ENCODE results near the gene WASF3.
"Not testable (repeated sequence)": the region's sequence is repeated elsewhere in the genome, so short reads cannot be mapped to it uniquely, and the experiment has no call there.

Gene WASF3

DNA sequence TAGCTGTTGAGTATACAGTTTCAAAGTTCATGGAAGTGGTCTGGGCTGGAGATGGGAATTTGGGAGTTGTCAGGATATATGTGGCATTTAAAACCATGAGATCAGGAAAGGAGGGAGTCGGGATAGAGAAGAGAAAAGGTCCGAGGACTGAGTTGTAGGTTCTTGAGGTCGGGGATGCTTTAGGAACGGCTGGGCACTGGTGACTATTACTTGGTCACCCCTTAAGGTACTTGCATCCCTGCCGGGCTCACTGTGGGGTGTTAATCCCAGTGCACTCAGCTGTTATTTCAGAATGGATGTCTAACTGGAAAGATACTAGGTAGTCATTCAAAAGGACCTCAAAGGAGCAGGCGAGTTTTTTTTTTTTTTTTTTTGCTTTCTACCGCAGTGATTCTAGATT lies 34.2 kb downstream of the WASF3 start:
- no peak for DNase-seq

DNA sequence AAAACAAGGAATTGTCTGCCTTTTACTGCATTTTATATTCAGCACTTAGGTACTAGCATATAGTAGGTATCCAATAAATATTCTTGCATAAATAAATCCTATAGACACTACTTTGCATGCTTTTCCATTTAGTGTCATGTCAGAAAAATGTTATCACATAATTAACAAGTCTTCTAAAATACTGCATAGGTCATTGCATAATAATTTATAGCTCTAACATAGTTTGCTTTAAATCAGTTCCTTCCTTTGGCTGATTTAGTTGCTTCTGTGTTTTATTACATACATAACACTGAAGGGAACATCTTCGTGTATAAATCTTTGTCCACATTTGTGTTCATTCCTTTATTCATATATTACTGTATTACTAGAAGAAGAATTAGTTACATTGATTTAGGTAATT lies 36.2 kb downstream of the WASF3 start:
- DNase-seq = no peak

DNA sequence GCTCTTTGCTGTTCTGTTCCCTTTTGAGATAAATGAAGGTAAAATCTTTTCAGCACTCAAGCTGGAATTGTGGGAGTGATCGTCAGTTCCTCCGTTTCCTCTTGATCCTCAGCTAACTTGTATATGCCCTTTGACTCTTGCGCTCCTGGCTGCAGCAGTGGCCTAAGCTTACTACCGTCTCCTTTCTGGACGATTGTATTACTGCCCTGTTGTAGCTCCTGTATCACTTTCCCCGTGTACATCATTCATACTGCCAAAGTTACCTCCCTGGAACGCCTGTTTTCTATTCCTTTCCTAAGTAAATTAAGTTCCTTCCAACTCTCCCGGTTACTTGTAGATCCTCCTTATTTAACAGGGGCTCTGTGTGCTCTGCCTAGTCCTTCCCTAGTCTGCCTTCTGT lies 36.9 kb downstream of the WASF3 start:
- DNase-seq = no peak

DNA sequence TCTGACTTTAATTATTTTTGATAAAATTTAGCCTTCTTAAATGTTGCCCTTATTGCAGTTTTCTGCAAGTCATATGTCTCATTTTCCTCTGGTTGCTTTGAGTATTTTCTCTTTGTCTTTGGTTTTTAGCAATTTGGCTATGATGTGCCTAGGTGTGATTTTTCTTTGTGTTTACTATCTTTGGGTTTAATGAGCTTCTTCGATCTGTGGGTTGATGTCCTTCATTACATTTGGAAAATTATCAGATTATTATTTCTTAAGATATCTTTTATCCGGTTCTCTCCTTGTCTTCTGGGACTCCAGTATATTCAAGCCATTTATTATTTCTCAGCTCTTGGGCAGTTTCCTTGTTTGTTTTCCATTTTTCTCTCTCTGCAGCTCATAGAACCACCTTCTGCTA lies 39.0 kb downstream of the WASF3 start:
- no peak for DNase-seq

DNA sequence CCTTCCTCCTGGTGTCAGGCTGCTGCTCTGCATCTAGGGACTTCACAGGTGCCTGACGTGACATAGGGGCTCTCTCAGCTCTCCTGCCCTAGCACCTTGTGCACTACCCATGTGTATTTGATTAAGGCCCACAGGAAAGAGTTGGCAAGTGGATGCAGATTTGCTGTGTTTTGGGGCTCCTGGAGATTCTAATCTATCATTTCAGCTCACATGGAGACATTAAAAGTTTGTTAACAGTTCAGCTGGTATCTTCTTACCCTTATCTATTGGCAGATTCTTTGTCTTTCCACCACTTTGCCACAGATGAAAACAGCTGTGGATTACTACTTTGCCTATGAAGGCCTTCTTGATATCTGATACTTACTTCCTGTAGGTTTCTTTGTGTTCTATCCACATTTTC lies 41.9 kb downstream of the WASF3 start:
- no peak for DNase-seq

DNA sequence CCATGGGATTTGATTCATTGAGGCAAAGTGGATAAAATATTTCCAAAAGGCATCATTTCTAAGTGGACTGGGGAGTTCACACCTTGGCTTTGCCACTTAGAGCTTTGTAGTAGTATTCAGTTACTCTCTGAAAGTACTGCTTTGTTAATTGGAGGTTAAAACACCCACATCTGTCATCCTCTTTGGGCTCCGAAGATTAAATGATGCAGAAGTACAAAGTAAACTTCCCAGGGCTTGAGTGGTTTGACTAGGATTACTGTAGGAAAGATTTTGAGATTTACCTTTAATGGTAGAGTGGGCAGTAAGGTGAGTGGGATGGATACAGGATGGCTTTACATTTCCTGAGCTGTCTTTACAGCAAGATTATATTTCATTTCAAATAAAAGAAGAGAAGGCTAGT lies 42.4 kb downstream of the WASF3 start:
- no peak for DNase-seq

DNA sequence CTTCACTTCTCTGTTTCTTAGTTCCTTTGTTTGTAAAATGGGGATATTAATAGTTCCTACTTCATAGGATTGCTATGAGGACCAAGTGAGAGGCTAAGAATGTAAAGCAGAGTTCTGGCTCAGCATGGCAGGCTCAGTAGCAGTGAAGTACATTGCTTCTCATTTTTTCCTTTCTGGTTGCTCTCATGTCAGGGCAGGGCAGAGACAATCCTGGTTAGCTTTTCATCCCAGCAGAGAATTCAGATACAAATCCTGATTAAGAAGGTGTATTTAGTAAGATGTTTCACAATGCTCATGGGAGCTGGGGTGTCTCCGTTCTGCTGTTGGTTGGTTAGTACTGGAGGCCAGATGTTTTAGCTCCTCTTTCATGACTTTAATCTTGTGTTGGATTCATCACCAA lies 42.9 kb downstream of the WASF3 start:
- no peak for DNase-seq

DNA sequence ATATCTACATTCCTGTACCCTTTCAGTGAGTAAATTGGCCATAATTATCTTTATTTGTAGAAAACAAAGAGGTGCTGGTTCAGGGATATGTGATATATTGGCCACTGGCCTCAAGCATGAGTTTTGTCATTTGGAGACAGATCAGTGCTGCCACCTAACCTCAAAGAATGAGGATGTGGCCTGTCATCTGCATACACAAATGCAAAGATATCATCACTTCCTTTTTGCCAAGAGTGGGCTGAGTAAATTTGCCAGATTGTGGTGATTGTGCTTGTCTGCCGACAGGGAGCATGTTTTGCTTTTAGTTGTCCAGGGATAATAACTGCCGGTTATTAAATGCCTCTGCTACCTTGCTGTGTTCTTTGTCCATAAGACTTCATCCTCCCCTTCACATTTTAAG lies 44.2 kb downstream of the WASF3 start:
- DNase-seq = no peak

DNA sequence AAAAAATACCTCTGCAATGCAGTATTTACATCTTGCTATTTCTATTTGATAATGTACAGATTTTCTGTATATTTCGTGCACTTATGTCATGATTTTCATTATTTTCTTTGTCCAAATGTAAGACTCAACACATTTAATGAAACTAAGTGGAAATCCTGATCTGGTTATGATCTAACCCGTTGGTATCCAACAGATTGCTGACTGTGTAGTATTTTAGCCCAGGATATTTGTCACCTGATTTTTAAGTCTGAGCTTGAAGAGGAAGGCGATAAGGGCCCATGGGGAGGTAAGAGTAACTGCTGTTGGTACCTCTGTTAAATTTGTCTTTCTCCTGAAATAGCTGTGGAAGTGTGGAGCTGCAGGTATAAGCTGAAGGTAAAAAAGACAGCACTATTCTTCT lies 45.3 kb downstream of the WASF3 start:
- DNase-seq = no peak

DNA sequence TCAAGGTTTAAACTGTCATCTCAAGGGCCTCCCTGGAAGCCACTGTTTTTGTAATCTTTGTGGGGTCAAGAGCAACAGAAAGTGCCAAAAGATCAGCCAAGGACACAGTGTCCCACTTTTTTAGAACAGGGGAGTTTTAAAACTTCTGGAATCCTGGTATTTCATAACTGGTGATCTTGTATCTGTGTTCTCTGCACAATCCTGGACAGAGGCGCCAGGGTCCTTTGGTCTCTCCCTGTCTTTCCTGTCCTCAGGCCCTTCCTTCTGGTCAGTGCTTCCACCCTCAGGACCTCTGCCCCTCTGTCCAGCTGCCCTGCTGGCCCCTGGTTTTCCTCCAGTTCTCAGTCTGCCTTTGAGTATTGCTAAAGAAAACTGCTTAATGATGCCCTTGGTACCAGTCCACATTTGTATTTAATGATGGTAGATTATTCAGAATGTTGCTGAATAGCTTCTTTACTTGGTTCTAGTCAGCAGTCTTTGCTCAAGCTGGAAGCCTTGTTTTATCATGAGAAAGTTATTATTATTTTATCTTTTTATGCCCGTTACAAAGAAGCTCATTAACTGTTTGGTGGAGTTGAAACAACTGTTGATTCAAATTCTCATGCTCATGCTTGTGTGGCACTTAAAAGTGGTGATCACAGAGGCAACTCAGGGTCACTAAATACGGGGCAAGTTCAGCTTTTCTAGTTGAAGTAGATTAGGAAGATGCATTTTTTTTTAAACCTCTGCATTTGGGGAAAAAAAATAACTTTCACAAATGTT lies 47.5 kb downstream of the WASF3 start:
- no peak for DNase-seq

DNA sequence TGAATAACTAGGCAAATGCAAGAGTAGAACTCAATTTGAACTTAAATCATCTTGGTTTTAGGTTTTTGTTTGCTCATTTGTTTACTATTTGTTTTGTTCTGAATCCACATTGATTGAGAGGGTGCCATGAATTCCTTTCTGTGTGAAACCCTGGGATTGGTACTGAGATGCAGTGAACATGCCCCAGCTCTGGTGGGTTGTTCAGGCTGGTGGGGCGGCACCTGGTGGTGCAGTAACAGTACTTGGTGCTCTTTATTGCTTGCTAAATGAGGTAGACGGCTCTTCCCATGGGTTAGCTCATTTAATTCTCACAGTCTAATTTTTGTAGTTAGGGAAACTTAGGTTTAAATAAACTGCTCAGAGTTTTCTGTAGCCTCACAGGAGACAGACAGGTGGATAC lies 48.4 kb downstream of the WASF3 start:
- DNase-seq = no peak

DNA sequence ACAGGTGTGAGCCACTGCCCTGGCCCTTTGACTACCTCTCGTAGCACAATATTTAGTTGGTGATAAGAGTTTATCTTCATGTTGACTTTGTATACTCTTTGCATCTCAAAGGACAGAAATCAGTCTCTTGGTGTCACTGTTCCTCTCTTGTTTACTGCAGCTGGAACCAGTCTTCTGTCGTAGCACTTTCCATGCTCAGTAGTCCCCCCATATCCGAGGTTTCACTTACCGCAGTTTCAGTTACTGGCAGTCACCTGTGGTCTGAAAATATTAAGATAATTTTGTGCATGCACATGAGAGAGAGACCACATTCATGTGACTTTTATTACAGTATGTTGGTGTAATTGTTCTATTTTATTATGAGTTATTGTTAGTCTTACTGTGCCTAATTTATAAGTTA lies 49.1 kb downstream of the WASF3 start:
- no peak for DNase-seq

DNA sequence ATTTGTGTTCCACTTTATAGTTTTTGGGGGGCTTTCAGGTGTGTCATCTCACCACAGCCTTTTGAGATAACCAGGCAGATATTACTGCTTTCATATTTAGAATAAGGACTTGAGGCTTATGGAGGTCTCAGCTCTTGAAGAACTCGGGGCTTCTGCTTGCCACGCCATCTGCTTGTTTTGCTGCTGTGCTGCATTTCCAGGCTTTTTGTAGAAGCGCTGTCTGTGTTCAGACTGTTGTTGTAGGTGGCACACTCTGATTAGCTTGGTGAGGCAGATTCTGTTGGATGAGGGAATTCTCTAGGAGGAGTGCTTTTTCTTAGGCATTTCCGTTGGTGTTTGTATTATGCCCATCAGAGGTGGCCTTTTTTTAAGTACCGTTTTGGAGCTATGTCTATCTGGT lies 57.2 kb downstream of the WASF3 start:
- no peak for DNase-seq

DNA sequence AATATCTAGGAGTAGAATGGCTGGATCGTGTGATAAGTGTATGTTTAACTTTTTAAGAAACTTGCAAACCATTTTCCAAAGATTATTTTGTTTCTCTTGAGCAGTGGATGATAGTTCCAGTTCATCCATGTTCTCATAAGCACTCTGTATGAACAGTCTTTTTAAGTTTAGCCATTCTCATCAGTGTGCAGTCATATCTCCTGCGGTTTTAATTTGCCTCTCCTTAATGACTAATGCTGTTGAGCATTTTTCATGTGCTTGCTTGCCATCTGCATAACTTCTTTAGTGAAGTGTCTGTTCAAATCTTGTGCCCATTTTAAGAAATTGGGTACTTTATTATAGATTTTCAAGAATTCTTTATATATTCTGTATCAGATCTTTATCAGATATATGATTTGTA lies 58.6 kb downstream of the WASF3 start:
- no peak for DNase-seq

DNA sequence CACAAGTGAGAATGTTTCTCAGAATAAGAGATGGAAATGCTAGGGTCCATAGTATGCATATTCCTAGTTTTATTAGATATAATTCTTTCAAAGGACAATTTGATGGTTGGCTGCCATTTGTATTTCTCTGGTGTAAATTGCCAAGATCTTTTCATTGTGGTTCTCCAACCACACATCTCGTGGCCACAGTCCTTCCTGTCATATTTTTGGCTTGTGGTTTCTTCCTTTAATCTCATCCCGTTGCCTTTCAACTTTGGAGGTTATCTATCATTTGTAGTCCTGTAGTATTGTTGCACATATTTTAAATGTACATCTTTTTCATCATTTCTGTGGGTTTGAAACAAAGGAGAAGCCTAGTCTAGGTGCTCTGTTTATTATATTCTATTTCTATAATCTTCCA lies 61.2 kb downstream of the WASF3 start:
- no peak for DNase-seq

DNA sequence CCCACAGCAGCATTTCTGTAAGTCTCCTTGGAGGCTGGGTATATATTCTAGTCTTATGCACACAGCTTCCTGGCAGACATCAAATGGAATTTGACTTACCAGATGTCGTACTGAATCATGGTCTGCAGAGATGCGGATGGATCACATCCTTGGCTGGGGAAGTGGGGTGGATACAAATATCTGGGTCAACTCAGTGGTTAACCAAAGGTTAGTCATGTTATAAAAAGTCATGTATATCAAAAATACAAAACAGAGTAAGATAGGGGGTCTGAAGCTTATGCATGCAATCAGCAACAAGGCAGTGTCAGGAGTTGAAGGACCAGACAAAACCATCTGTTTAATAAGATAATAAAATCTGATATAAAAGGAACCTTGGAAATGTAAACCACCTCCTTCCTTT lies 61.9 kb downstream of the WASF3 start:
- no peak for DNase-seq

DNA sequence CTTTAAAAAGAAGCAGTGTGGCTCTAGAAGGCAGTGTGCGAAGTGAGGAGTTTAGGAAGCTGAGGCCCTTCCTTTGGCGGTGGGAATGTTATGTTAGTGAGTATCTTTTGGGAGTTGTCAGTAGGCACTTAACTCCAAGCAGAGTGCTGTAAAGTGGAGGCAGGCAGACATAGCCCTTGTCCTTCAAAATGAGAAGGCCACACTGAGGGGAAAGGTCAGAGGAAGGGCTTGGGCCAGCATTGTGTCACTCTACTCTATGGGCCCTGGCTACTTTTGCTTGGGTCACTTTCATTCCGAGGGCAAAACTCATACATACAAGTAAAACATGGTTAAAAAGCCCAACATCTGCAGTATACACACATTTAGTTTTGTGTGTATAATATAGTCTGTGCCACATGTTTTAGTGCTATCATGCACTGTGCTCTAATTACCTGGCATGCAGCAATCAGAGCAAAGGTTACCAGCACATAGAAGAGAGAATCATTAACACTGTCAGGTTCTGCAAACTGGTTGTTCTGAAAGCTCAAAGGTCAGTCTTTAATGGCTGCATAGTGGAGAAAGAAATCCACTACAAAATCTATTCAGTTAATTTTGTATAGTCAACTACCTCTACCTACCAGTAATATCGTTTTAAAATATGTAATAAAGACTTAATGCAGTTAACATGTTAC lies 64.4 kb downstream of the WASF3 start:
- DNase-seq = no peak

DNA sequence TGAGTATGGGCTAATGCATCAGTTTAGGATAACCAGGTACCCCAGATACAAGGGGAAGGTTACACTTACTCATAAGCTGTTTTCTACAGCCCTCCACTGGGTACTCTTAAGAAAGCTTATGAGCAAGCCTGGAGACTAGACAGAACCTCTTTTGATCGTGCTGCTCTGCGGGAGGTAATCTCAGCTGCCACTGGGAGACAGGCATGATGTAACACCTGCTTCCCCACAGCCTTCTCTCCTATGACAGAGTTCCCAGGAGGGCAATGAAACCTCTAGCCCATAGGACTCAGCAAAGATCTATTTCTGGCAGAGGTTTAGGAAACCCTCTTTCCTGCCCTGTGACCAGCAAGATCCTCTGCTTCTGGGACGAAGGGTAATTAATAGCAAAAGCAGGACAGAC lies 65.6 kb downstream of the WASF3 start:
- DNase-seq = no peak

DNA sequence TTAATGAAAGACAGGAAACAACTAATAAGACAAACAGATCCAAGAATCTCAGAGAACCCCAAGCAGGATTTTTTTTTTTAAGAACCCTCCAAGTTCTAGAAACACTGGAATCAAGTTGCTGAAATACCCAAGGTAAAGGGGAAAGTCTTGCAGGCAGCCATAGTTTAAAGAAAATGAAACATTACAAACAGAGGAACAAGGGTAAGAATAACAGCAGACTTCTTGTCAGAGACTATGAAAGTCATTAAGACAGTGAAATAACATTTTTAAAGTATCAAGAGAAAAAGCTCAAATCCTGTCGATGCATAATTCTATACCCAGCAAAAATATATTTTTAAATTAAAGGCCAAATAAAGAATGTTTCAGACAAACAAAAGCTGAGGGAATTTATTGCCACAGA lies 67.1 kb downstream of the WASF3 start:
- DNase-seq = no peak

DNA sequence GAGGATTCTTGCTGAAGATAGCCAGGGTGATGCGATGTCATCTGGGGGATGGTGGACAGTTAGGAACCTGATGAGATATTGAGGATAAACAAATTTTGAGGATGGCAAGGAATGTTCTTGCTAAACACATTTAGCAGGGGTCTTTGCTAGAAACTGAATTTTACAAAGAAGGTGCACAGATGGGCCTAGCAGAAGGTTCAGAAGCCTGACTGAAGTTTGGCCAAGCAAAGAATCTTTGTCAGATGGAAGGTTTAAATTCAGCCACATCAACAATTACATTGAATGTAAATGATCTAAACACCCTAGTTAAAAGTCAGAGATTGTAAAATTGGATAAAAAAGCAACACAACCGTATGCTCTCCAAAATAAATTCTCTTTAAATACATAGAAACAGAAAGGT lies 68.8 kb downstream of the WASF3 start:
- no peak for DNase-seq

DNA sequence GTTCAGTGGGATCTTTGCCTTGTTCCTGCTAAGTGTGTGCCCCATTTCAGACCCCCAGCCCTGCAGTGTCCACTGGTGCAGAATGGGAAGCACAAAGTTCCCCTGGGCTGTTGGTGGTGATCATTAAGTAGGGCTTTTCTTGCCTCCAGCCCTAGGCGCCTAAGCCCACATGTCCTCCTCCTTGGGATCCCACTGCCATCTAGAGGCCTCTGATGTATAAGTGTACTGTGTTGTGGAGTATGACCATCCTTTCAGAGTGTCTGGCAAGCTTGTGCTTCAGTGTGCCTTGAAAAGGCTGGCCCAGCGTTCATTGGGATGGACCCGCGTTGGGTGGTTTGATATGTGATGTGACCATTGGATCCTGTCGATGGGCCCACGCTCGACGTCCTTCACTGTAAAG lies 71.2 kb downstream of the WASF3 start:
- no peak for DNase-seq

DNA sequence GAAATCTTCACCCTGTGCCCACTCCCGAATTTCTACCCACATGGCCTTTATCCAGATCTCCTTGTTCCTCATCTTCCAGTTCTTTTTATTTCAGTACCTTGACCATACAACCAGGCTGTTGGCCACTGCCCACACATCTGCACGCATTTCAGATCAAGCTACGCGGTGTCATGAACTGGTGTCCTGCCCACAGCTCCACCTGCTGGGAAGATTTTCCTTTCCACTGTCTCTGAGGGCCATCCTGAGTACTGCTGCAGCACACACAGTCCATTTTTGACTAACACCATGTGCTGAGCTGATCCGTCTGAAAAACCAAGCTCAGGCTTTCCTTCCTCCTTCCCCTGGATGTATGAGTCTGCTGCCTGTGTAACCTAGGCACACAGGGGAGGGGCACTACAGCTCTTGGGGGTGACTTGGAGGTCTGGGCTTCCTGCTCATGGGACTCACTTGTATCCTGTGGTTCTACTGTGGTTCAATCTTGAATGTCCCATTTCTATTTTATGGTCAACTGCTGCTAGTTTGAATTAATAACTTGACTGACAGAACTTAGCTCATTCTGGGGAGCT lies 71.9 kb downstream of the WASF3 start:
- DNase-seq = no peak

DNA sequence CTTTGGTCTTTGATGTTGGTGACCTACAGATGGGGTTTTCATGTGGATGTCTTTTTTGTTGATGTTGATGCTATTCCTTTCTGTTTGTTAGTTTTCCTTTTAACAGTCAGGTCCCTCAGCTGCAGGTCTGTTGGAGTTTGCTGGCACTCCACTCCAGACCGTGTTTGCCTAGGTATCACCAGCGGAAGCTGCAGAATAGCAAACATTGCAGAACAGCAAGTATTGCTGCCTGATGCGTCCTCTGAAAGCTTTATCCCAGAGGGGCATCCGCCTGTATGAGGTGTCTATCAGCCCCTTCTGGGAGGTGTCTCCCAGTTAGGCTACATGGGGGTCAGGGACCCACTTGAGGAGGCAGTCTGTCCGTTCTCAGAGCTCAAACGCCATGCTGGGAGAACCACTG lies 78.2 kb downstream of the WASF3 start:
- not testable (repeated sequence) for DNase-seq

DNA sequence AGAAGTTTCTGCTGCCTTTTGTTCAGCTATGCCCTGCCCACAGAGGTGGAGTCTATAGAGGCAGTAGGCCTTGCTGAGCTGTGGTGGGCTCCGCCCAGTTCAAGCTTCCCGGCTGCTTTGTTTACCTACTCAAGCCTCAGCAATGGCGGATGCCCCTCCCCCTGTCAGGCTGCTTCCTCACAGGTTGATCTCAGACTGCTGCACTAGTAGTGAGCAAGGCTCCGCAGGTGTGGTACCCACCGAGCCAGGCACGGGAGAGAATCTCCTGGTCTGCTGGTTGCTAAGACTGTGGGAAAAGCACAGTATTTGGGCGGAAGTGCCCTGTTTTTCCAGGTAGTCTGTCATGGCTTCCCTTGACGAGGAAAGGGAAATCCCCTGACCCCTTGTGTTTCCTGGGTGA lies 78.6 kb downstream of the WASF3 start:
- DNase-seq = not testable (repeated sequence)

DNA sequence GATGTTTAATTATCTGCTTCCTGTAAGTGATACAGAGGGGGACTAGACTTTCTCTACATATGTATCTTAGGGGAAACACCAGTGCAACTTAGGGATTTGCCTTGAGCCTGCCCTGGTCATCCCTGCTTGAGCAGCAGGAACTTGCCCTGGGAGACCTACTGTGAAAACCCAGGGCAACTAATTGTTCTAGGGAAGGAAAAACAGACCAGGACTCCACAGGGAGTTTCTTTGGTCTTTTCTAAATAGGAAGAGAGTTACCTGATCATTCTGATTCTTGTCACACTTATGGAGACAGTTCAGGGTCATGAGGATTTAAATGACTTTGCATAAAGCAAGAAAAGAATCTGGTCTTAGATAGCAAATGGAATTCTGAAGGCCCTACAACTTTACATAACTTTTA lies 89.1 kb downstream of the WASF3 start:
- no peak for DNase-seq
